ENCODE results near the gene ACYP2. TPM values are rescaled to one million over a fixed set of nuclear protein-coding genes. Genes with fewer than 3 reads are reported as not detected.
"Not testable (repeated sequence)": the region's sequence is repeated elsewhere in the genome, so short reads cannot be mapped to it uniquely, and the experiment has no call there.

Gene ACYP2
- total RNA-seq, 1 donor from 2014 or later: 5.9 TPM

GRCh38 chr2:54258166-54258565, 142.8 kb downstream of the ACYP2 start:
- Mint-ChIP-seq H3K9me3 (no peaks in the 10 kb centered on the region), H3K27ac (ENCODE audit: unreplicated experiment) (no peak overlapping the region), H3K27me3 (ENCODE audit: low read depth) (no peaks in the 10 kb centered on the region), H3K36me3 (ENCODE audit: low read depth) (no peaks in the 10 kb centered on the region), H3K4me1 (peaks cover 8% of the 10 kb centered on the region), H3K4me3 (no peak overlapping the region)
- no peak for DNase-seq (ENCODE audit: low read depth, low spot score)
- no peak for TF ChIP-seq CTCF (conservative IDR thresholded peaks at IDR 0.05)

GRCh38 chr2:54259413-54260240, 144.2 kb downstream of the ACYP2 start:
- H3K9me3 Mint-ChIP-seq: peaks cover 1% of the 10 kb centered on the region
- no peak overlapping the region for H3K4me3 Mint-ChIP-seq
- no peak for TF ChIP-seq CTCF (conservative IDR thresholded peaks at IDR 0.05)
- no peaks in the 10 kb centered on the region for H3K27me3 Mint-ChIP-seq (ENCODE audit: low read depth)
- no peaks in the 10 kb centered on the region for H3K4me1 Mint-ChIP-seq
- H3K36me3 Mint-ChIP-seq (ENCODE audit: low read depth): peaks cover 2% of the 10 kb centered on the region
- no peak for DNase-seq (ENCODE audit: low read depth, low spot score)
- H3K27ac Mint-ChIP-seq (ENCODE audit: unreplicated experiment): no peak overlapping the region

GRCh38 chr2:54260241-54260595, 144.8 kb downstream of the ACYP2 start:
- TF ChIP-seq CTCF (conservative IDR thresholded peaks at IDR 0.05): no peak
- no peak for DNase-seq (ENCODE audit: low read depth, low spot score)

GRCh38 chr2:54261537-54261936, 146.1 kb downstream of the ACYP2 start:
- Mint-ChIP-seq H3K27ac (ENCODE audit: unreplicated experiment) (no peak overlapping the region), H3K4me1 (no peaks in the 10 kb centered on the region), H3K9me3 (peaks cover 5% of the 10 kb centered on the region), H3K36me3 (ENCODE audit: low read depth) (peaks cover 5% of the 10 kb centered on the region), H3K4me3 (no peak overlapping the region), H3K27me3 (ENCODE audit: low read depth) (no peaks in the 10 kb centered on the region)
- no peak for DNase-seq (ENCODE audit: low read depth, low spot score)
- no peak for TF ChIP-seq CTCF (conservative IDR thresholded peaks at IDR 0.05)

More at GRCh38 chr2:54260241-54260595, 144.8 kb downstream of the ACYP2 start:
- no peaks in the 10 kb centered on the region for H3K27me3 Mint-ChIP-seq (ENCODE audit: low read depth)
- H3K27ac Mint-ChIP-seq (ENCODE audit: unreplicated experiment): no peak overlapping the region
- no peak overlapping the region for H3K4me3 Mint-ChIP-seq
- peaks cover 5% of the 10 kb centered on the region for H3K9me3 Mint-ChIP-seq
- H3K4me1 Mint-ChIP-seq: no peaks in the 10 kb centered on the region
- H3K36me3 Mint-ChIP-seq (ENCODE audit: low read depth): peaks cover 2% of the 10 kb centered on the region

GRCh38 chr2:54262015-54262765, 146.8 kb downstream of the ACYP2 start:
- TF ChIP-seq CTCF (conservative IDR thresholded peaks at IDR 0.05): no peak
- Mint-ChIP-seq H3K4me1 (no peaks in the 10 kb centered on the region), H3K9me3 (peaks cover 7% of the 10 kb centered on the region), H3K4me3 (no peak overlapping the region), H3K36me3 (ENCODE audit: low read depth) (peaks cover 5% of the 10 kb centered on the region), H3K27me3 (ENCODE audit: low read depth) (no peaks in the 10 kb centered on the region), H3K27ac (ENCODE audit: unreplicated experiment) (no peak overlapping the region)
- no peak for DNase-seq (ENCODE audit: low read depth, low spot score)

GRCh38 chr2:54265081-54265480, 149.7 kb downstream of the ACYP2 start:
- not testable (repeated sequence) for H3K4me1 Mint-ChIP-seq; H3K9me3 Mint-ChIP-seq; DNase-seq (ENCODE audit: low read depth, low spot score); H3K27me3 Mint-ChIP-seq (ENCODE audit: low read depth); H3K27ac Mint-ChIP-seq (ENCODE audit: unreplicated experiment); H3K36me3 Mint-ChIP-seq (ENCODE audit: low read depth); H3K4me3 Mint-ChIP-seq

Data from neural crest cell (in vitro differentiated cells).